AG04450 (cell line): Measurements from ENCODE around the gene MCTP1. TPM values are rescaled to one million over a fixed set of nuclear protein-coding genes. Genes with fewer than 3 reads are reported as not detected.

Experiments used
- CTCF ChIA-PET: fragments of 300-600, 350-600 bp; formaldehyde crosslinking; extraction: SDS; loops from one replicate; lab custom pipeline; 2022; ENCODE audit warnings: antibody characterized with exemption, inconsistent platforms; lab: Charles Lee
- POLR2A ChIA-PET: fragments of 350-600 bp; formaldehyde crosslinking; extraction: SDS; loops from one replicate; lab custom pipeline; 2021; ENCODE audit warnings: antibody characterized with exemption, inconsistent platforms; lab: Yijun Ruan, JAX
- DNase-seq: peaks from one replicate; pipeline ENCODE4 v3.0.0-alpha.2; 2011; ENCODE audit warnings: low read depth, low spot score
- H3K27ac ChIP-seq: one replicate; pipeline ENCODE4 v1.5.1; 2012; ENCODE audit warnings: low read depth, low read length, control low read depth
- H3K27me3 ChIP-seq: one replicate; pipeline ENCODE4 v1.6.0; 2012; ENCODE audit warnings: low read length; ENCODE audit not compliant: control insufficient read depth, insufficient read depth
- H3K4me3 ChIP-seq: 2 replicates; pipeline ENCODE4 v1.5.1; 2011; ENCODE audit warnings: mild to moderate bottlenecking, low read depth, low read length, control low read depth
- H3K9me3 ChIP-seq: 2 replicates; pipeline ENCODE4 v1.5.1; 2012; ENCODE audit warnings: low read length; ENCODE audit not compliant: control insufficient read depth, insufficient read depth
- polyA plus RNA-seq: library from polyadenylated mRNA; depleted of rRNA; stranded (reverse); fragments of >200 nt; gene quantifications from 2 replicates; pipeline ENCODE4 v1.2.3, GENCODE V29; 2011
- TF ChIP-seq, protein P1 (sequence below): IDR thresholded peaks from 2 replicates; pipeline ENCODE4 v1.5.1; 2011; ENCODE audit warnings: low read depth, low read length, control low read depth, inconsistent platforms

Gene MCTP1
- polyA plus RNA-seq, 1 experiment, result 0.66 TPM

DNA sequence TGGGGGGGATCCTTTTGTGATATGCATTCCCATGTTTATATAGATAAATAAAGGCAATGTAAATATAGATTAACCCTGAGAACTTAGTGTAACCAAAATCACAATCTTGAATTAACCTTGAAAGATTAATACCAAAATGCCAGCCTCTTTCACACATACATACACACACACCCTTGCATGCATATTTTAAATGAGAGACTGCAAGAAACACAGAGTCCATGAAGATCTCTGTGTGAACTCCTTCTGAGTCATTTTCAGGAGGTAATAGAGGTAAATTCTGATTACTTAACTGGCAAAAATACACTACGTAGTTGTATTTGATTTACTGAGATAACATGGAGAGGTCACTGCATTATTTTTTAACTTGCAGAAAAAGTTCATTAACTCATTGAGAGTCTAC lies 548.4 kb downstream of the MCTP1 start:
- TF ChIP-seq, protein P1, sequence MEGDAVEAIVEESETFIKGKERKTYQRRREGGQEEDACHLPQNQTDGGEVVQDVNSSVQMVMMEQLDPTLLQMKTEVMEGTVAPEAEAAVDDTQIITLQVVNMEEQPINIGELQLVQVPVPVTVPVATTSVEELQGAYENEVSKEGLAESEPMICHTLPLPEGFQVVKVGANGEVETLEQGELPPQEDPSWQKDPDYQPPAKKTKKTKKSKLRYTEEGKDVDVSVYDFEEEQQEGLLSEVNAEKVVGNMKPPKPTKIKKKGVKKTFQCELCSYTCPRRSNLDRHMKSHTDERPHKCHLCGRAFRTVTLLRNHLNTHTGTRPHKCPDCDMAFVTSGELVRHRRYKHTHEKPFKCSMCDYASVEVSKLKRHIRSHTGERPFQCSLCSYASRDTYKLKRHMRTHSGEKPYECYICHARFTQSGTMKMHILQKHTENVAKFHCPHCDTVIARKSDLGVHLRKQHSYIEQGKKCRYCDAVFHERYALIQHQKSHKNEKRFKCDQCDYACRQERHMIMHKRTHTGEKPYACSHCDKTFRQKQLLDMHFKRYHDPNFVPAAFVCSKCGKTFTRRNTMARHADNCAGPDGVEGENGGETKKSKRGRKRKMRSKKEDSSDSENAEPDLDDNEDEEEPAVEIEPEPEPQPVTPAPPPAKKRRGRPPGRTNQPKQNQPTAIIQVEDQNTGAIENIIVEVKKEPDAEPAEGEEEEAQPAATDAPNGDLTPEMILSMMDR, result no peak
- Histone ChIP-seq H3K4me3 (no peak overlapping the region), H3K27ac (no peak overlapping the region), H3K27me3 (no peaks in the 10 kb centered on the region), H3K9me3 (no peaks in the 10 kb centered on the region)
- ChIA-PET POLR2A (no interaction called here), CTCF (interaction anchor here (0.8 to 2.8 kb wide), 6 partner anchors 12 to 425 kb away, joined by 4 to 53 read pairs (median 10); no protein-coding TSS in a partner anchor)
- no peak for DNase-seq

DNA sequence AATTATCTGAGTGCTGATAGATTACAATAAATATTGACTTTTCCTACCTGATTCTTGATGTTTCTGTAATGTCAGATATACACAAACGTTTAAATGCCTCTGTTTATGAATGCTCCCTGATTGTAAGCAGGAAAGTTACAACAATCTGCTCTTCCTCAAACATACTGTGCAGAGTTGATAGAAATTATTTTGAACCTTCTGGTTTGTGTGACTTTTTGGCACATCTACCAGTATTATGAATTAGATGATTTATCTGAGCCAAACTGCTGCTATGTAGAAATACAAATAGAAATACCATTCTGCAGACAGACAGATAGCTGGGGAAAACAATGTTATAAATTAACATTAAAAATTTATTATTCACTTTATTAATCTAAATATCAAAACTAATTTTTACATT lies 553.4 kb downstream of the MCTP1 start:
- CTCF ChIA-PET, result no interaction called here
- Histone ChIP-seq H3K9me3 (no peaks in the 10 kb centered on the region), H3K27me3 (no peaks in the 10 kb centered on the region), H3K27ac (no peak overlapping the region), H3K4me3 (no peak overlapping the region)
- POLR2A ChIA-PET, result no interaction called here
- no peak for DNase-seq
- TF ChIP-seq, protein P1, result no peak

DNA sequence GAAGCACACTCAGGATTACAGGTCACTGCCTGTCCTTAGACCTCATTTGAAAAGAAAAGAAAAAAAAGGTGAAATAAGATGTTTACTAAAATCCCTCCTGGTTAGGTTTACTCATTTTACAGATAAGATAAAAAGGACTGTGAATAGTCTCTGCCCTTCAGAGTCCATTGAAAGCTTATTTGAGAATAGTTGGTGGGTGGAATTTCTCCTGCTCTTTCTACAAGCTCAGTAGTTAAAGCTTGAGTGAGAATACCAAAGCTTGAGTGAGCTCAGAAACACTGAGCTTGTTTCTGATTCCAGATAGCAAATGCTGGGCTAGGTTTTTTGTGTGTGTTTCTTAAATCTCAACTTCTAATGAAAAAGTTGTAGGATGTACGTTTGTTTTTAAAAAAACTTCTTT lies 559.8 kb downstream of the MCTP1 start:
- Histone ChIP-seq H3K4me3 (no peak overlapping the region), H3K27me3 (no peaks in the 10 kb centered on the region), H3K27ac (no peak overlapping the region), H3K9me3 (no peaks in the 10 kb centered on the region)
- CTCF ChIA-PET, result interaction anchor here (1.4 kb wide), 1 partner anchor 13 kb away, joined by 7 read pairs; no protein-coding TSS in a partner anchor
- TF ChIP-seq, protein P1, result no peak
- no peak for DNase-seq
- POLR2A ChIA-PET, result no interaction called here

DNA sequence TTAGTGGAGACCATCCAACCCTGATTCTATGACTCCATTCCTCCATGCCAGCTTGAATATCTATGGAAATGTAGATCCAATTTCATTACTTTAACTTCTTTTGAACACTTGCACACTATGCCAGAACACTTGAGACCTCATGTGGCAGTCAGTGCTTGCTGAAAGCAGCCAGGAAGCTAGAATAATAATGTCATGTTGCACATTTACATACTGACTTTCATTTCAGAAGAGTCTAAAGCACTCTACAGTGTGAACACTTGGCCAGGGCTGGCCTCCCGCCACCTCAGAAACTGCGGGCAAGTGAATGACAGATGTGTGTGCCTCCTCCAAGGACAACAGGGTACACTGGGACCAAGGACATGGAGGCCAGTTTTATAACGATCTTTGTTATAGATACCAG lies 569.1 kb downstream of the MCTP1 start:
- CTCF ChIA-PET, result interaction anchor here (1.2 kb wide), 1 partner anchor 22 kb away, joined by 3 read pairs; no protein-coding TSS in a partner anchor
- no peak for DNase-seq
- Histone ChIP-seq H3K4me3 (no peak overlapping the region), H3K9me3 (no peaks in the 10 kb centered on the region), H3K27ac (no peak overlapping the region), H3K27me3 (no peaks in the 10 kb centered on the region)
- POLR2A ChIA-PET, result no interaction called here
- TF ChIP-seq, protein P1, result no peak

DNA sequence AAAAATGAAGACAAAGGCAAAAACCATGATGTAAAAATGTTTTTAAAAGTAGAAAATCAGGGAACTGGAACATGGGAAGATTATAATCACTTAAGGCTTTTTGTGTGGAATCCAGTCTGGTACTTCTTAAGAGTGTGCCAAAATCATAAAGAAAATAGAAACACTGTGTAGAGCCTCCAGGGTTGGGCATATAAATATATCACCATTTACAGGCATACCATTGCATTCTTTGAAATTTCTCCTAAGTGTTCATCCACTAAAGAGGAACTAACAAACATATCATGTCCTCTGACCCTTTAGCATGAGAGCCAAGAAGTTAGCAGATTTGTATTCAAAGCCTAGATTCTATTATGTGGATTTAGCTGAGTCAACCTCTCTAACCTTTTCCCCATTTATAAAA lies 573.1 kb downstream of the MCTP1 start:
- Histone ChIP-seq H3K27me3 (no peaks in the 10 kb centered on the region), H3K9me3 (no peaks in the 10 kb centered on the region), H3K4me3 (no peak overlapping the region), H3K27ac (no peak overlapping the region)
- TF ChIP-seq, protein P1, result no peak
- POLR2A ChIA-PET, result no interaction called here
- no peak for DNase-seq
- CTCF ChIA-PET, result interaction anchor here (0.6 kb wide), 1 partner anchor 207 kb away, joined by 3 read pairs; no protein-coding TSS in a partner anchor
